ENCODE data around the gene COL17A1.

Gene COL17A1

DNA sequence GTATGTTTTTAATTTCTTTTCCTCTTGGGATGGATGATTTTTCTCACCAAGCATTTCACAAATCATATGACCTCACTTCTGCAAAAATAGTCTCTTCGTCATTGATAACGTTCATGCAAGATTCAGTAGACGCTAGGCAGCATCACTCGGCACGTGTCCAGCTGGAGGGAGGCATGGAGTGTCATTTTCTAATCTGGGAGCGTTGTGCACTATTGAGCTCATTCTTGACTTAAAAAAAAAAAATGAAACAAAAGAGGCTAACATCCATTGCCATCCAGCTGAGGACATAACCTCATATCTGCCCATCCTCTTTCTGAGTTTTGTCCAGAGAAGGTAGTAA, 56.2 kb downstream of the COL17A1 start:
- no peak for DNase-seq

DNA sequence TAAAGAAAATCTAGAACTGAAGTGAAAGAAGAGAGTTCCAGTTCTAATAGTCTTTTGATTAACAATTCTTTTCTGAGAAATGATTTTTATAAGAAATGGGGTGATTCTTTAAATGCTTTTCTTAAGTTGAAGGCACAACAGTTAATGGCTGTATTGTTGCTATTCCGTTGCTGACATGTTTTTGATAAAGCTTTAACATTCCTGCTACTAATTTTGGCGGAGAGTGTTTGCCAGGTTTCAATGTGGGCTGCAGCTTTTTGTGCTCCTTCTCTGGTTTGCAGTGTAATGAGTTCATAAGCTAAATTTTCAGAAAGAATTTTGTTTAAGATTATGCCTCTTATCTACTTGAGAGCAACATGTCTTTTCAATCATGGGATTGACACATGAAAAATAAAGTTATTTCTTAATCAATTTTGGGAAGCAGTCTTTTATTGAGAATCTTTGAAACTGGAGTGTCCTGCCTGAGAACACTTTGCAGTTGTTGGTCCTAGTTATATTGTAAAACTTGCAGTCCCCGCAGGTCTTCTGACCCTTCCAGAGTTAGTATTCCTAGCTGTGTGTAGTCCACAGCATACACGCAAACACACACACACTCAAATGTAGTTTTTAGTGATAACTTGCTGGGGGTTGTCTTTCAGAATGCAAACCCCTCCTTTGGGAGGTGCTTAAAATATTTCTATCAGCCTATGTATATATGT, 56.7 kb downstream of the COL17A1 start:
- no peak for DNase-seq

DNA sequence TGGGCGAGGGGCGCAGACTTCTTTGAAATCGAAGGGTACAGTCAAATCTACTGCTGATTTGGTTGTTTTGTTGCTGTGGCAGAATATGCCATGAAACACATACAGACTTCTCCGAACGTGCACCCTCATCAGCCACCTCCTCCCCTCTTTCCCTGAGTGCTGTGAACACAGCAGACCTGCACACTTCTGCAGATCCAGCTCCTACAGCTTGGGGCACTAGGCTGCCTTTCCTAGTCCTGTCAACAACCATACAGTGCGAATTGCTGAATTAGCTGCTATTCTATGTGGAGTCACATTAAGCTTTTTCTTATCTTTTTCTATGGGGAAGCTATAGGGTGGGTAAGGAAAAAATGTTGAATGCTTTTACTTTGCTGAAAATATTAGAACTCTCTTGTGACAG, 57.5 kb downstream of the COL17A1 start:
- DNase-seq = no peak

DNA sequence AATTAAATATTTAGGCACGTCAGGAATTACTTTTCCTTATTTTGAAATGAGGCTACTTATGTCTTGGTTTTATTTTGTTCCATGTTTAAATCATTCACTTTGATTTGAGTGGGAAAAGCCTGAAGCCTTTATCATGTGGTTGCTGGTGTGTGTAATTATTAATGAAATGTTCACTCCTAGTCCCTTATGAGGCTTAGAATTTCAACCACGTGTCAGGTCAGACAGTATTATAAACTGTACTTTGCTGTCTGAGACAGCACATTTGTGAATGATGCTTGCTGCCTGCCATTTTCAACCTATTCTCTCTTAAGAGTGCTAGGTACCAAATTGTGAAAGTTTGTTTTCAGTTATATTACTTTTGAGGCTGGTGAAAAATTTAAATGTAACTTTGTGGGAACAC, 58.9 kb downstream of the COL17A1 start:
- DNase-seq = no peak

DNA sequence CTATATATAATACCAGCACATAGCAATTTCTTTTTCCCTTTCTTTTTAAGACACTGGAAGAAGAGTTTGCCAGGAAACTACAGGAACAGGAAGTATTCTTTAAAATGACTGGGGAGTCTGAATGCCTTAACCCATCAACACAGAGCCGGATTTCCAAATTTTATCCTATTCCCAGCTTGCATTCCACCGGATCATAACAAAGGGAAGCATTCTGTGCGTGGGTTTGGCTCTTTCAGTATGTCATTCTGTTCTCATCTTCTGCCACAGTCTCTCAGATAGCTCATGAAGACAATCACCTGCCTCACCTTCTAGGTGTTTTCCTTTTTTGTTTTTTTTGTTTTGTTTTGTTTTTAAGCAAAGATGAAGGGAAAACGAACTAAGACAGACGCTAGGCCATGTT, 60.2 kb downstream of the COL17A1 start:
- DNase-seq = no peak

DNA sequence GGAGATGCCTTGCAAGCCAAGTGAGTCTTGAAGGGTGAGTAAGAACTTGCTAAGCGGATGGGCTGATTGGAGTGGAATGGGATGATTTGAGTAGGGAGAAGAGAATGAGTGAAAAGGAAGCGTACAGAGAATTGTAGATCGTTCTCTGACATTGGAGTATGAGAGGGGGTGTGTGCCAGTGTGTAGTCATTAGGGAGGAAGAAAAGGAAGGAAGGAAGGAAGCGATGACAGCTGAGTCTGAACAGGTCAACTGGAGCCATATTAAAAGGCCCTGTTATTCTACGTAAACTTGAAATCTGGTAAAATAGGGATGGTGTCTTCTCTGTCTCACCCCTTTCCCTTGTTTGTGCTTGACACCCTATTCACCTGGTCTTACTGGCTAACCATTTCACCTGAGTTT, 63.7 kb downstream of the COL17A1 start:
- no peak for DNase-seq

DNA sequence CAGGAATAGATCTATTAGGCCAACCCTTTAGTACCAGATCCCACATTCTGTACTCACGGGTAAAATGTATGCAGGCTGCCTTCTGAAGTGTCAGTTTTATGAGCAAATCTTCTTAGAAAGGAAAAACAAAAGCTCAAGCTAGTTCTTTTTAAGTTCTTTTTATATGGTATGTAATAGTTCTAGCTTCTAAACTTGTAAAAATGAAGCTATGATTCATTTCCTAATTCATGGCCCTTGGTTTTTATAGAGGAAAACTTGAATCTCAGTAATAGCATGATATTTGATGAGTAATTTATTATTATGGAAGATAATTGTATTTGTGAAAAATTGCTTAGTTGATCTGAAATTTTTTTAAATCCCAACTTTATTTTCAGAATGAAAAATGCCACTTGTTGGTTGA, 64.4 kb downstream of the COL17A1 start:
- DNase-seq = no peak

DNA sequence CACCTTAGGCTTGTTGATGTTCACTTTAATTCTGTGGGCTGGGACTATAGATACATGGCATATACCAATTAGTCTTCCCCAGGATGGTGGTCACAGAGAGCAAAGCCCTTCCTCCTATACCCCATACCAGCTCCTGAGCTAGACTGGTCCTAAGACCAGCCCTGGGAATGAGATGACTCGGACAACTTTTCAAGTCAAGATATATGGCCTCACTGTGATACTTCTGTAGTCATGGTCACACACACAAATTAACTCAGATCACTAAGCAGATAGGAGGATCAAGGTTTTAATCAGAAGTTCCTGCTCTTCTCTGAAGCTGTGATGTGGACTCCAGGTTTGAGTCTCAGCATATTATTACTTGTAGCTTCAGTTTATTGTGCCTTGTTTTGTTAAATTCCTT, 65.7 kb downstream of the COL17A1 start:
- DNase-seq = no peak

DNA sequence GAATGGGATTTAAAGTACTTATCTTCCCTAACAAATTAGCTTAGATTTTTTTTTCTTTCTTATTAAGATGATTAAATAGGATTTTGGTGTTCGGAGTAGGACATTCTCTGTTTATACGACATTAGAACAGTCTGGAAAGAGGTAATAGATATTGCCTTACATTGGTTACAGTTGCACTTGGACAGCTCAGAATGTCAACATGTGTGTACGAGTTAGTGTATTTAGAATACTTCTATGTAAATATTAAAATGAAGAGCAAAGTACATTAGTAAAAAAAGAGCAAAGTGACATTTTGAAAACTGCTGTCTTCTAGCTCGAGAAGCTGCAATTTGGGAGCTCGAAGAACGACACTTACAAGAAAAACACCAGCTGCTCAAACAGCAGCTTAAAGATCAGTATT, 67.2 kb downstream of the COL17A1 start:
- DNase-seq = no peak

DNA sequence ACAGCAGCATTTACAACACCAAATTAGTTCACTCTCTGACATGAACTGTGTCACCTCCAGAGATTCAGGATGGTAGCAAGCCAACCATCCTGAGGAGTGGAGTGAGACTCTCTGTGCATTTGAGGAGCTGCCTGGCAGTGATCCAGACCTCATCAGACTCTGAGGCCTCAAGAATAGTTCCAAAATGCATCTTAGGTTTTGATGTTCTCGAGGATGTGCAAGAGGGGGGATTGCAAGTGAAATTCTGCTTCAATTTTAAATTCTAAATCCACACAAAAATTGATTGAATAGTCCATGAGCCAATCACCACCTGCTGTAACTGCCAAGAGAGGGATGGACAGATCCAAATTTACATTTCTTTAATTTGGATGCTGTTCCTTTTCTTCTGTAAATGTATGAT, 69.0 kb downstream of the COL17A1 start:
- DNase-seq = no peak

DNA sequence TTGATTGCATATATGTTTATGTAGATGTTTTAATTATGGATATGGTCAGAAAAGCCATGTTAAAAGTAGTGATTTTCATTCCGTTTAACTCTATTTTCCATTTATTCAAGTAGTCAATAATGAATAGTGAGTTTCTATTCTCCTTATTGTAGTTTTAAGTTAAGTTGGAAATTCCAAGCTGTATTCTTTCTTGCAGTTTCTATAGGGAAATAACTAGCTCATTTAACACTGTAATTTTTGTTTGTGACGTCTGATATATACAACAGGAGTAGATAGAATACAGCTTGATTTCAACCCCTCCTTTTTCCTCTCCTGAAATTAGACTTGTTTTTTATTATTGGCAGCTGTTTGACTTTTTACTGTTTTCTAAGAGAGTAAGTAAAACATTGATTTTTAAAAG, 71.5 kb downstream of the COL17A1 start:
- no peak for DNase-seq

DNA sequence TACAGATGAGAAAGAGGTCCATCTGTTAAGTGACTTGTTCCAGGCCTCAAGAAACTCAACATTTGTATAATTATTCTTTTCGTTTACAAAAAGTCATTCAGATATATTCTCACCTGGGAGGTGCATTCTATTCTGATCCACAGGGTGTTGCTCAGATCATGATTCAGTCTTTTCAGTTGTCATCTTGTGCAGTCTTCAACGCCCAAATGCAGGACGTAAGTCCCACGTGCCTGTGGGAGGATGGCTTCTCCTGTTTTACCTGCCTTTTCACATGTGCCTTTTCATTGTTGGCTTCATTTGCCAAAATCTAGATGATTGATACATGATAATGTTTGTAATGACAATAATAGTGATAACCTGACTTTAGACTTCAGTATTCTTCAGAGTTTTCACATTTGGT, 72.2 kb downstream of the COL17A1 start:
- DNase-seq = no peak

DNA sequence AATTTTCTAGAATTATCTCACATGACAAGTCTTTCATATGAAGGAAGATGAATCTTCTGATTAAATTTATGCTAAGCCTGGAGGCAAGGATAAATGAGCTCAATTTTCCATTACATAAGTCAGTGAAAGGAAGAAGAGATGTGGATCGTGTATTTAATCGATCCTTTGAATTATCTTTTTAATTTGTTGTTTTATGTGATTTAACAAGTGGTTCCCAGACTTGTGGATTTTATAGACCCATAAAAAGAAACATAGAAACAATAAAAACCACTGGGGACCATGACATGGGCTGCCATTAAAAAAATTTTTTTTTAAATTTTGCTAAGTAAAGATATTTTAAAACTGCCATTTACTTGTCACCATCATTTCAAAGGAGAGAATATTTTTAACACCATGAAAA, 73.8 kb downstream of the COL17A1 start:
- no peak for DNase-seq

DNA sequence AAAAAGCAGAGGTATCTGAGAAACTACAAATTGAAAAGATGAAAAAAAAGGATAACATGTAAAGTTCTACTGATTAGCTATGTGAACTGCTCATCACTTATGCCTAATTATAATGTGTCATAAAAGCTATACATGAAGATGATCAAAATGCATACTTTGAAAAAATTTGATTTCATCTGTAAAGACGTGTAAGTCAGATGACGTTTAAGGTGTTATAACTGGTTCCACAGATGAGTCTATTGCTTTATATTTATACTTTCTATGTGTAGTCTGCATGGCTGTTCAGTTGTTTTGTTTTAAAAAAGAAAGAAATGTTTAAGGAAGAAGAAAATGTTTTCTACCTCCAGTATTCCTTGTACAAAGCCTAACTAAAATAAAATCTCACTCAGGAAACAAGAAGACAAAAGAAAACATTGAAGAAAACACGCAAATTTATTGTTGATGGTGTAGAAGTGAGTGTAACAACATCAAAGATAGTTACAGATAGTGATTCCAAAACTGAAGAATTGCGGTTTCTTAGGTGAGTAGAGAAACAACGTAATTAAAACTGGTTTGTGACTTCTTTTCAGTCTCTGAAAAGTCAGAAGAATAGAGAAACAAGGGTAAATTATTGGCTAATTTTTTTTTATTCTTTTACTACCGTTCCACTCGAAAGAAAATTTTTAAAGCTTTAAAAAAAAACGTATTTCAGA, 80.4 kb downstream of the COL17A1 start:
- no peak for DNase-seq

DNA sequence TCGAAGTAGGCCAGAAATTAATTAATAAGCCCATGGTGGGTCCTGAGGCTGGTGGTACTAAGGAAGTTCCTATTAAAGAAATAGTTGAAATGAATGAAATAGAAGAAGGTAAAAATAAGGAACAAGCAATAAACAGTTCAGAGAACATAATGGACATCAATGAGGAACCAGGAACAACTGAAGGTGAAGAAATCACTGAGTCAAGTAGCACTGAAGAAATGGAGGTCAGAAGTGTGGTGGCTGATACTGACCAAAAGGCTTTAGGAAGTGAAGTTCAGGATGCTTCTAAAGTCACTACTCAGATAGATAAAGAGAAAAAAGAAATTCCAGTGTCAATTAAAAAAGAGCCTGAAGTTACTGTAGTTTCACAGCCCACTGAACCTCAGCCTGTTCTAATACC, 82.8 kb downstream of the COL17A1 start:
- no peak for DNase-seq

DNA sequence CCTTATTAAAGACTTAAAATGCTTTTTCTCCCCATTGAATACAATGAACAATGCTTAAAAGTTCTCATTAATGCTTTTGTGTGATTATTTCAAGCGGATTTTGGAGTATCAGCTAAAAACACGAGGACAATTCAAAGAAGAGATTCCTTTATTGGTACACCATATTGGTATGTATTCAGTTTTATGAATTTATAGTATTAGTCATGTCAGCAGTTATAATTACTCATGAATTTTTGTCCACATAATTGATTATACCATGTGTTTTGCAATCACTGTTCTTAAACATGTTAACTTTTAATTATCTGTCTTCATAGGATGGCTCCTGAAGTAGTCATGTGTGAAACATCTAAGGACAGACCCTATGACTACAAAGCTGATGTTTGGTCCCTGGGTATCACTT, 86.9 kb downstream of the COL17A1 start:
- no peak for DNase-seq

DNA sequence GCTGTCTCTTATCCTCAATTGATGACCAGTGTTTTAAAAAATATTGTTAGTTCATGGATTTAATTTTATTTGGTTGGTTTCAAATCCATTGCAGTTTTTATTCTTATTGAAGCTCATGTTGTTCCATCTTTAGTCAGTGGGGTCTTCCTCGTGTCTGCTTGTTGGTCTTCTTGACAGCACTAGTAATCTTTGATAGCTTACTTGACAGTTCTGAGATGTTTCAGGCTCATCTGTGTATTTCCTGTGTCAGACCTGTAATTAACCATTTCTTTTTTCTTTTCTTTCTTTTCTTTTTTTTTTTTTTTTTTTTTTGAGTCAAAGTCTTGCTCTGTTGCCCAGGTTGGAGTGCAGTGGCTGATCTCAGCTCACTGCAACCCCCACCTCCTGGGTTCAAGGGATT, 90.5 kb downstream of the COL17A1 start:
- no peak for DNase-seq

DNA sequence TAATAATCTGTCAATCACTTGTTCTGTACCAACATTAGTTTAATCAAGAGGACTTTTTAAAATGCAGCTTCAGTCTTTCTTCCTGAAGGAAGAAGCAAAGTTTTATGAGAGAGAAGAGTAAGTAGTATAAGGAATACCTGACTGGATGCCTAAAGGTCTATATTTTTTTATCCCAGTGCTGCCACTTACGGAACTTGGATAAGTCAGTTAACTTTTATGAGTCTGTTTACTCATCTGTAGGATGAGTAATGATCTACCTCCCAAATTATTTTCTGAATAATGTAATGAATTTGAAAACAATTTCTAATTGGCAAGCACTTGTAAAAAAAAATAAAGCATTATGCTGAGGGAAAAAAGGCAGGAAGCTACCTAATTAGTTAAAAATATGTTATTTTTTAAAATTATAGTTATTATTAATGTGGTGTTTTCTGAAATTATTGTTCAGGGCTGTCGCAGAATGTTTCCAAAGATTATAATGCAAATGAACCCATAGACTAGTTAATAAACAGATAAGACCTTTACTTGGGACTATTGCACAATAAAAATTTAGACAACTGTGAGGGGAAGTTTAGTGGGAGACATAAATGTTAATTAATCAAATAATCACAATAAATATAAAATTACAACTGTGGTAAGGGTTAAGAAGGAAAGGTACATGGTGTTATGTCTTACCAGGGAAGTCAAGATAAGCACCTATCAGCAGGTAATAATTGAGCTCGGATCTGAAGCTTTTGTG, 94.1 kb downstream of the COL17A1 start:
- no peak for DNase-seq

DNA sequence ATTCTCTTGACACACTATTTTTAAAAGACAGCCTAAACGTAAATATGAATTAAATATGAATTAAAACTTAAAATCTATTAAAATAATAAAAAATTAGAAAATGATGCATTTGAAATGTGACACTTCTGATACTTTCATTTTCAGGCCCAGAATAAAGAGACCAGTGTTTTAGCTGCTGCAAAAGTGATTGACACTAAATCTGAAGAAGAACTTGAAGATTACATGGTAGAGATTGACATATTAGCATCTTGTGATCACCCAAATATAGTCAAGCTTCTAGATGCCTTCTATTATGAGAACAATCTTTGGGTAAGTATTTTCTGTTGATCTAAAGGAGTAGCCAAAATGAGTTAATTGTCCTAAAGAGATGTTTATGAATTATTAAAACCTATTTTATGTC, 95.1 kb downstream of the COL17A1 start:
- DNase-seq = no peak

DNA sequence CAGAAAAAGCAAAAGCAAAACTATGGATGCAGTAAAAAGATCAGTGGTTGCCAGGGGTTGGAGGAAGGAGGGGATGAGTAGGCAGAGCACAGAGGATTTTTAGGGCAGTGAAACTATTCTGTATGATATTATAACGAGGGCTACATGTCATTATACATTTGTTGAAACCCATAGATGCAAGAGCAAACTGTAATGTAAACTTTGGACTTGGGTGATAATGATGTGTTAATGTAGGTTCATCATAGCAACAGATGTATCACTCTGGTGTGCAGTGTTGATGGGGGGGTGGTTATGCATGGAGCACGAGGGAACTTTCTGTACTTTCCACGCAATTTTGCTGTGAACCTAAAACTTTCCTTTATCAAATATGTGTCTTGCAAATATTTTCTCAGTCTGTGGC, 95.6 kb downstream of the COL17A1 start:
- DNase-seq = no peak

DNA sequence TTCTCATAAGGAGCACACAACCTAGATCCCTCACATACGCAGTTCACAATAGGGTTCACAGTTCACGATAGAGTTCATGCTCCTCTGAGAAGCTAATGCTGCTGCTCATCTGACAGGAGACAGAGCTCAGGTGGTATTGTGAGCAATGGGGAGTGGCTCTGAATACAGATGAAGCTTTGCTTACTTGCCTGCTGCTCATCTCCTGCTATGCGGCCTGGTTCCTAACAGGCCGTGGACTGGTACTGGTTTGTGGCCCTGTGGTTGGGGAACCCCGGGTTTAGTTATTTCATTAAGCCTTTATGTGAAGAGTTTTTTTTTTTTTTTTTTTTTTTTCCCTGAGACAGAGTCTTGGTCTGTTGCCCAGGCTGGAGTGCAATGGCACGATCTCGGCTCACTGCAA, 99.3 kb downstream of the COL17A1 start:
- no peak for DNase-seq

DNA sequence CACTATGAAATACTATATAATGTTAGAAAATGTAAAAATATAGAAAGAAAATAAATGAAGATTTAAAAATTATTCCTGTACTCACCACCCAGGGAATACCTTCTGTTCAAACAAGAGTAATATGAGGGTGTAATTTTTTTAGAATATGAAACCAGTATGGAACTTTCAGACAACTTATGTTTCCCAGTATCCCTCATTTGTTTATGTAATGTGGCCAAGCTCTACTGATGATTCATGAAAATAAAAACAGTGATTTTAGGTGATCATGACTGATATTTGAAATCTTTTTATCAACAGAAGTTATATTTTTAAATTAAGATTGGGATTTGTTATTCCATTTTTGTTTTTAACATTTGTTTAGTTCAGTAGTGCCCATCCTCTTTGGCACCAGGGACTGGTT, 100.0 kb downstream of the COL17A1 start:
- no peak for DNase-seq

DNA sequence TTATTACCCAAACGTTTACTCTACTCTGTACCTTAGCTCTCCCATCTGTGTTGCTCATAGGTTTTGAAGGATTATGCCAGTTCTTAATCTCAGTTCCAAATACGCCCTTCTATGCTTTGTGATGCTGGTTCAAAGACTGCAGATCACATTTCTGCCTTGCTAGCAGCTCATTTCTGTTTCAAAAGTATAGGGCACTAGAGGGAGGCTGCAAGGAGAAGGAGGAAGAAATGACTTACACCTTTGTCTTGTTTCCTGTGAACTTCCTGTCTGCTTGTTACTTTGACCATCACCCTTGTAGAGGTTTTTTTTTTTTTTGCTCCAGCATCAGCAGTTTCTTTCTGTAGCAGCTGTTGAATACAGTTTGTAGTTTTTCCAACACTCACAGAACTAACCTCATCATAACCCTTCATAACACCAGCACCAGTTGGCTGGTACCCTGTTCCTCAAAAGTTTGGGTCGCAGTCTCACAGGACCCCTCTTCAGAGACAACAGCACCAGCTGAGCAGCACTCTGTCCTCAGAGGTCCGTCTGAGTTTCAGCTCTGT, 102.2 kb downstream of the COL17A1 start:
- DNase-seq = no peak

DNA sequence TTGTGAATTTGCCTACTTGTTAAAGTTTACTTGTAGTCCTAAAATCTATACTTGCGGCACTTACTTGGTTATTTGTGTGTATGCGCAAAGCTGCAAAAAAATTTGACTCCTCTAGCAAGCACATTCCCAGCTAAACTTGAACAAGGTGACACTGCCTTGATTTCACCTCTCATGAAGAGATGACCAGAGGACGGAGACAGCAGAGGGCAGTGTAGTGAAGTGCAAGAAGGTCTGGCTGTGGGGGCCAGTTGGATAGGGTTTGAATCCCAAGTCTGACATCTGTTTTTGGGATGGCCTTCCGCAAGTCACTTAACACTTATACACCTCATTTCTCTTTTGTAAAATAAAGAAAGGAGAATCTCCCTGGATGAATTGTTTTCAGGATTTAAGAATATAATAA, 103.0 kb downstream of the COL17A1 start:
- no peak for DNase-seq

All from NCI-H524 treated with DMSO at 0.1 percent for 48 hours (cell line).